ENCODE measurements around the gene NHLRC2. TPM values are rescaled to one million over a fixed set of nuclear protein-coding genes. Genes with fewer than 3 reads are reported as not detected.
A peak's percentile ranks its signal among the peaks of the same experiment; 100 is the strongest.

Gene NHLRC2
- total RNA-seq, 1 experiment from 2014 or later, result 56.3 TPM

DNA sequence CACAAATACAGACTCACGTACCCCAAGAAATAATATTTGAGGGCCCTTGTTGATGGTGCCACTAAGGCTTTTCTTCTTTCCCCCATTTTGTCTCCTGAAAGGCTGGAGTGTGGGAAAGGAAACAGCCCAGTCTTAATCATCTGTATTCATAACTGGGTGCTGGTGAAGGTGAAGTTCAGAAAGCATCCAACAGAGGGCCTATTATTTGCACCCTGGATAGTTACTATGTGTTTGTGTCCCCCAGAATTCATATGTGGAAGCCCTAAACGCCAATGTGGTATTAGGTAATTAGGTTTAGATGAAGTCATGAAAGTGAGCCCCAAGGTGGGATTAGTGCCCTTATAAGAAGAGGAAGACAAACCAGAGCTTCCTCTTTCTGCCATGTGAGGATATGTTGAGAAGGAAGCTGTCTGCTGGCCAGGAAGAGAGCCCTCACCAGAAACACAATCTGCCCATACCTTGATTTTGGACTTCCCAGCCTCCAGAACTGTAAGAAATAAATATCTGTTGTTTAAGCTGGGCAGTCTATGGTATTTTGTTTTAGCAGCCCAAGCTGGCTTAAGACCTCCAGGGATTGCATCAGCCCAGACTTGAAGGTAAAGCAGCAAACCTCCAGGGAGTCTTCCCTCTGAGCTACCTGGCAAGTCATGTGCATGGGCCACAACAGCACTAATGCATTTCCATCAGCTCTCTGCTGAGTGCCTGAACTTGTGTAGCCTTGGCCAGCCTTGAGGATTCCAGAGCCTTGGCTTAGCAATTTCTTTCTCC is 99.2 kb downstream of the NHLRC2 start:
- Histone ChIP-seq H3K36me3 (ENCODE audit: control insufficient read depth in 1 of 2, insufficient read depth in 2 of 2, low read length in 2 of 2) (no peaks in the 10 kb centered on the region), H3K79me2 (ENCODE audit: insufficient read depth, low read length) (no peaks in the 10 kb centered on the region), H2AFZ (ENCODE audit: low read depth, low read length, poor library complexity, severe bottlenecking) (peak overlapping the region; percentile 24), H3K4me3 (replicated peaks in 1 of 2; ENCODE audit: low read depth in 1 of 2, low read length in 2 of 2) (no peak overlapping the region), H3K9ac (ENCODE audit: low read length) (no peak overlapping the region), H3K27ac (ENCODE audit: low read depth, low read length) (no peak overlapping the region), H3K9me3 (ENCODE audit: control insufficient read depth in 1 of 2, insufficient read depth in 1 of 2, low read depth in 1 of 2, low read length in 2 of 2) (no peaks in the 10 kb centered on the region), H4K20me1 (ENCODE audit: insufficient read depth) (no peaks in the 10 kb centered on the region), H3K9me2 (ENCODE audit: insufficient read depth) (no peaks in the 10 kb centered on the region), H3K4me1 (ENCODE audit: control insufficient read depth in 1 of 2, insufficient read depth in 2 of 2, low read length in 2 of 2) (peaks cover 9 to 14% of the 10 kb centered on the region in 2 experiments), H3K4me2 (ENCODE audit: low read length) (no peak overlapping the region), H3K27me3 (ENCODE audit: insufficient read depth, low read length) (no peaks in the 10 kb centered on the region)
- CTCF ChIA-PET, result interaction anchor here (1.0 to 1.7 kb wide), 2 partner anchors 8 to 82 kb away, joined by 4 to 6 read pairs; no protein-coding TSS in a partner anchor
- no TSS peak for BruUV-seq (replicated peaks)
- peak; percentile 74 for ATAC-seq
- TF ChIP-seq ATF3 (IDR thresholded peaks at IDR 0.05) (no peak), REST (IDR thresholded peaks at IDR 0.05; ENCODE audit: low read depth) (no peak), ELF1 (IDR thresholded peaks at IDR 0.05; ENCODE audit: borderline replicate concordance, low read depth) (no peak), CBX3 (IDR thresholded peaks at IDR 0.05; ENCODE audit: low read depth) (peak; percentile 56), SP1 (IDR thresholded peaks at IDR 0.05; ENCODE audit: low read depth) (no peak), YY1 (IDR thresholded peaks at IDR 0.05; ENCODE audit: extremely low read depth, insufficient replicate concordance, low read depth, low read length) (no peak), TCF7L2 (IDR thresholded peaks at IDR 0.05; ENCODE audit: borderline replicate concordance, extremely low read depth, insufficient read depth, insufficient read length) (no peak), POLR2AphosphoS5 (IDR thresholded peaks at IDR 0.05; ENCODE audit: low read depth, low read length) (no peak), EZH2phosphoT487 (IDR thresholded peaks at IDR 0.05; ENCODE audit: borderline replicate concordance) (no peak), JUND (IDR thresholded peaks at IDR 0.05) (no peak), RAD21 (IDR thresholded peaks at IDR 0.05; ENCODE audit: low read depth) (peak; percentile 49)
- TF ChIP-seq, protein P1, sequence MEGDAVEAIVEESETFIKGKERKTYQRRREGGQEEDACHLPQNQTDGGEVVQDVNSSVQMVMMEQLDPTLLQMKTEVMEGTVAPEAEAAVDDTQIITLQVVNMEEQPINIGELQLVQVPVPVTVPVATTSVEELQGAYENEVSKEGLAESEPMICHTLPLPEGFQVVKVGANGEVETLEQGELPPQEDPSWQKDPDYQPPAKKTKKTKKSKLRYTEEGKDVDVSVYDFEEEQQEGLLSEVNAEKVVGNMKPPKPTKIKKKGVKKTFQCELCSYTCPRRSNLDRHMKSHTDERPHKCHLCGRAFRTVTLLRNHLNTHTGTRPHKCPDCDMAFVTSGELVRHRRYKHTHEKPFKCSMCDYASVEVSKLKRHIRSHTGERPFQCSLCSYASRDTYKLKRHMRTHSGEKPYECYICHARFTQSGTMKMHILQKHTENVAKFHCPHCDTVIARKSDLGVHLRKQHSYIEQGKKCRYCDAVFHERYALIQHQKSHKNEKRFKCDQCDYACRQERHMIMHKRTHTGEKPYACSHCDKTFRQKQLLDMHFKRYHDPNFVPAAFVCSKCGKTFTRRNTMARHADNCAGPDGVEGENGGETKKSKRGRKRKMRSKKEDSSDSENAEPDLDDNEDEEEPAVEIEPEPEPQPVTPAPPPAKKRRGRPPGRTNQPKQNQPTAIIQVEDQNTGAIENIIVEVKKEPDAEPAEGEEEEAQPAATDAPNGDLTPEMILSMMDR (IDR thresholded peaks at IDR 0.05 in 2 of 3, conservative IDR thresholded peaks at IDR 0.05 in 1 of 3; ENCODE audit: borderline replicate concordance in 1 of 3, insufficient read depth in 1 of 3, low read depth in 2 of 3, low read length in 2 of 3), result peak in 2 of 3 experiments; percentile 49 to 61; a peak in 5 of 6 replicates
- DNase-seq (ENCODE audit: low read depth, low spot score), result no peak
- POLR2A ChIA-PET, result interaction anchor here (0.7 kb wide), 1 partner anchor 90 kb away, joined by 9 read pairs; the partner anchor contains the start of gene ADRB1
- RAD21 ChIA-PET (ENCODE audit: low non-redundant PET in 1 of 2, low total read pairs in 2 of 2, uncharacterized antibody in 2 of 2, unreplicated experiment in 2 of 2), result no interaction called here
- intact Hi-C loops (cut with micrococcal nuclease), result no loop called here

Data from HCT116 (cell line).